COR-L47 (cell line): ENCODE data around the gene FLT3LG.
A peak's percentile ranks its signal among the peaks of the same experiment; 100 is the strongest.

Source experiments
- DNase-seq: peaks from one replicate; lab custom pipeline; 2025; lab: John Stamatoyannopoulos, UW

FLT3LG gene

DNA sequence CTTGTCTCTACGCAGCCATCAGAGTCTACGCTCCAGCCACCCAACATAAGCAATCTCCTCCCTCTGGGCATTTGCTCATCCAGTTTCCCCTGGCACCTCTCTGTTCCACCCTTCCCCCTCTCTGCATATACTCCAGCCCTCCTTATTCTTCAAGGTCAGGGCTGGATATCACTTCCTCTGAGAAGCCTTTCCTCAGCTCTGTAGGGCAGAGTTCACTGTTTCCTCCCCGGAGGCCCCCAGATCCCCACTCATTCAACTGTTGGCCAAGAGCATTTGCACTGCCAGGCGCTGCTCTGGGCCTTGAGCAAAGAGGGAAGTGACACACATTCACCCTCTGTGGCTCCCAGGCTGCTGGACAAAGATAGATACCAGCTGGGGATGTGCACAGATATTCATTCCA lies 41.8 kb downstream of the FLT3LG start:
- no peak for DNase-seq

DNA sequence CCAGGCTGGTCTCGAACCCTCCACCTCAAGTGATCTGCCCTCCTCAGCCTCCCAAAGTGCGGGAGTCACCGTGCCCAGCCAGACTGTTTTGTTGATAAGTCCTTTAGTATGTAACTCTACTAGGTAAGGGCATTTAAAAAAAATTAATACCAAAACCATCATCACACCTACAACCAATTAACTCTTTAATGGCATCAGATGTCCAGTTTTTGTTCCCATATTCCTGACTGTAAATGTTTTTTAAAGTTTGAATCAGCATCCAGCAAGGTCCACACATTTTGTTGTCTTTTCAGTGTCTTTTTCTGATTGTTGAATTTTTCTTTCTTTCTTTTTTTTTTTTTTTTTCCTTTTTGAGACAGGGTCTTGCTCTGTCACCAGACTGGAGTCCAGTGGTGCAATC lies 44.0 kb downstream of the FLT3LG start:
- DNase-seq, result no peak

- DNase-seq, result no peak
Measured at GRCh38 chr19:49520705-49521319, 46.8 kb downstream of the FLT3LG start.

GRCh38 chr19:49524812-49525455 lies 50.9 kb downstream of the FLT3LG start:
- no peak for DNase-seq

DNA sequence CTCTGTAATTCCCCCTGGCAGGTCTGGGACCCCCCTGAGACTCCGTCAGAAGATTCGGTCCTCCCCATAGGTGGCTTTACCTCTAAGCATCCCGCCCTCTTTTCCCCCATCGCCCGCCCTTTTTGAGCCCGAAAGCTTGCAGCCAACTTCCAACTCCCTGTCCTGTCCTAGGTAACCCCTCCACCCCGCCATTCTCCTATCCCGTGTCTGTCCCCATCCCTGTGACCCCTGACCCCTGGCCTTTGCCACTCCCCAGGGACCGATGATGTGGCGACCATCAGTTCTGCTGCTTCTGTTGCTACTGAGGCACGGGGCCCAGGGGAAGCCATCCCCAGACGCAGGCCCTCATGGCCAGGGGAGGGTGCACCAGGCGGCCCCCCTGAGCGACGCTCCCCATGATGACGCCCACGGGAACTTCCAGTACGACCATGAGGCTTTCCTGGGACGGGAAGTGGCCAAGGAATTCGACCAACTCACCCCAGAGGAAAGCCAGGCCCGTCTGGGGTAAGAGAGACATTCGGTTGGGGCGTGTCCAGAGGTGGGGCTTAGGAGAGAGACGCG lies 54.3 kb downstream of the FLT3LG start:
- DNase-seq, result no peak

GRCh38 chr19:49530708-49531107 lies 56.7 kb downstream of the FLT3LG start:
- DNase-seq, result no peak

DNA sequence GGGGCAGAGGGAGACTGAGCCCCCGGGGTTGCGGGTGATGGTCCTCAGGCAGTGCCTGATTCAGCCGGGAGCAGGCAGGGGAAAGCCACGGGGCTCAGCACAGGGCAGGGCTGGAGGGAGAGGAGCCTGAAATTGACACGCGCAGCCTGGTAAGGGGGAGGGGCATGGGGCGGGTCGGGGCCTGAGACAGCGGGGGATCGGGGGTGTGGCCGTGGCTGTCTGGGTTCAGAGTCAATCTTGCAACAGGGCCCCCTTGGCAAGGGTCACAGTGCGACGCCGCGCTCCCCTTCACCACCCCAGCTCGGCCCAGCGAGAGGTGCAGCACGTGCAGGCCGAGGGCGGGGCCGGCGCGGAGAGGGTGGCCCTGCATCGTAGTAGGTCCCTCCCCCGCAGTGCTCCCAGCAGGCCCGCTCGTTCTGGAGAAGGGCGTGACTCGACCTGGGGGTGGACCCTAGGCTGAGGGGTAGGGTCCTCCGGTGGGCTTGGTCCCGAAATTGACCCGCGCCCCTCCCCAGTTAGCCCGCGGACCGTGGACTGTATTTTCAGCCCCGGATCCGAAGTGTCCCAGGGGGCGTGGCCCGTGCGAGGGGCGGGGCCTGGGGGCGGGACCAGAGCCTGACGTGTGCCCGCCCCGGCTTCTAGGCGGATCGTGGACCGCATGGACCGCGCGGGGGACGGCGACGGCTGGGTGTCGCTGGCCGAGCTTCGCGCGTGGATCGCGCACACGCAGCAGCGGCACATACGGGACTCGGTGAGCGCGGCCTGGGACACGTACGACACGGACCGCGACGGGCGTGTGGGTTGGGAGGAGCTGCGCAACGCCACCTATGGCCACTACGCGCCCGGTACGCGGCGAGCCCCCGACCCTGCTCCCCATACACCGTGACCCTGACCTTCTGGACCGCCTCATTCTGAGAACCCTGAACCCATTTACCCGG lies 59.8 kb downstream of the FLT3LG start:
- DNase-seq, result peak; percentile 21

GRCh38 chr19:49534632-49535385 lies 60.8 kb downstream of the FLT3LG start:
- no peak for DNase-seq
